ENCODE data around the gene VSTM2A. TPM values are rescaled to one million over a fixed set of nuclear protein-coding genes. Genes with fewer than 3 reads are reported as not detected.
"Not testable (repeated sequence)": the region's sequence is repeated elsewhere in the genome, so short reads cannot be mapped to it uniquely, and the experiment has no call there.

Gene VSTM2A
- polyA plus RNA-seq, result not detected

- Mint-ChIP-seq H3K4me3 (peak within 1 kb of the TSS in 1 of 5 donors; percentile 20), H3K27me3 (ENCODE audit: low read depth in 3 of 3) (peaks cover 2 to 20% (median 15%) of the 10 kb centered on the region in 3 donors), H3K36me3 (peaks cover 0 to 19% (median 5%) of the 10 kb centered on the region in 3 donors), H3K27ac (peak within 1 kb of the TSS in 1 of 6 donors; percentile 64), H3K9me3 (peaks cover 18 to 48% (median 26%) of the 10 kb centered on the region in 6 donors), H3K4me1 (no peaks in the 10 kb centered on the region)
- no peak for DNase-seq
Measured at GRCh38 chr7:54541669-54542625, at the start of gene VSTM2A. TSS of gene VSTM2A (plus strand) at chr7:54542375. CDS start at chr7:54542731, 356 bp downstream.

DNA sequence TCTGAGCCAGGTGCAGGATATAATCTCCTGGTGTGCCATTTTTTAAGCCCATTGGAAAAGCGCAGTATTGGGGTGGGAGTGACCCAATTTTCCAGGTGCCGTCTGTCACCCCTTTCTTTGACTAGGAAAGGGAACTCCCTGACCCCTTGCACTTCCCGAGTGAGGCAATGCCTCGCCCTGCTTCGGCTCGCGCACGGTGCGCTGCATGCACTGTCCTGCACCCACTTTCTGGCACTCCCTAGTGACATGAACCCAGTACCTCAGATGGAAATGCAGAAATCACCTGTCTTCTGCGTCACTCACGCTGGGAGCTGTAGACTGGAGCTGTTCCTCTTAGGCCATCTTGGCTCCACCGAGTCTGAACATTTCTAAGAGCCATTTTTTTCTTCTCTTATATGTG is 37.6 kb upstream of the VSTM2A start:
- H3K27me3 Mint-ChIP-seq (ENCODE audit: low read depth in 3 of 3); H3K4me3 Mint-ChIP-seq; DNase-seq; H3K27ac Mint-ChIP-seq; H3K36me3 Mint-ChIP-seq; H3K4me1 Mint-ChIP-seq: not testable (repeated sequence)
- H3K9me3 Mint-ChIP-seq, result peaks cover 4 to 41% (median 25%) of the 10 kb centered on the region in 6 donors

DNA sequence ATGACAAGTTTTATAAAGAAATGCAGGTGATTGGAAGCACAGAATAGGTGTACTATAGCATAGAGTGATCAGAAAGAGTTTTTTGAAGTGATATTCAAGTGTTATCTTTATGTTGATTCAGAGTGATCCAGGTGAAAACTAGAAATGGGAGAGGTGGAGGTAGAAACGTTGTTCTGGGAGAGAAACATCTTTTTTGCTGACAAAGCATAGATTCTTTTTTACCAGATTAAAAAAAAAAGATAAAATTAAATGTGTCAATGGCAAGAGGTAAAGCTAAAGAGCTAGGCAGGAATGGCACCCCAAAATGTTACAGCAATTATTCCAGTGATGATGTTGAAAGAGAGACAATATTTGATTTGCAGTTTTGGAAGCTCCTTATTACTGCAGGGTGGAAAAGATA is 12.6 kb upstream of the VSTM2A start:
- Mint-ChIP-seq H3K27ac (no peak overlapping the region), H3K4me1 (no peaks in the 10 kb centered on the region), H3K4me3 (no peak overlapping the region), H3K27me3 (ENCODE audit: low read depth in 3 of 3) (peaks cover 0 to 4% (median 1%) of the 10 kb centered on the region in 3 donors), H3K9me3 (peaks cover 14 to 59% (median 25%) of the 10 kb centered on the region in 6 donors), H3K36me3 (peaks cover 0 to 7% (median 4%) of the 10 kb centered on the region in 3 donors)
- DNase-seq, result no peak

DNA sequence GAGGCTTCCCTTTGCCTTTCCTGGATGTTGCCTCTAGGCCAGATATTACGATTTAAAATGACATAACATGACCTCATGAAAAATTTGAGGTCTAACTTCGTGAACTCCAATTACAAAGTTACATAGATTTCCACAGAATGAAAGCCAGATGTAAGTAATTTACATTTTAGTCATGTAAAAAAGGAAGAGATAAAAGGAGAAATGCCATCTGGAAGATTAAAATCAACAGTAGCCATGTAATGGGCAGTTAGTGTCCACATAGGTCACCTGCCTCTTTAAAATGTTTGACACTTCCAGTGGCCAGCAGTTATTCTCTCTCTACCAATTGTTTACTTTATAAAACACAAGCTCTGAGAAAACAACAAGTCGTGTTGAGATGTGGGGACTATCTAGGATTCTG is 4.1 kb upstream of the VSTM2A start:
- Mint-ChIP-seq H3K27ac (no peak overlapping the region), H3K27me3 (ENCODE audit: low read depth in 3 of 3) (peaks cover 0 to 9% (median 0%) of the 10 kb centered on the region in 3 donors), H3K4me1 (no peaks in the 10 kb centered on the region), H3K36me3 (peaks cover 0 to 11% (median 5%) of the 10 kb centered on the region in 3 donors), H3K9me3 (peaks cover 9 to 53% (median 22%) of the 10 kb centered on the region in 6 donors), H3K4me3 (no peak overlapping the region)
- DNase-seq, result no peak

- H3K9me3 Mint-ChIP-seq, result peaks cover 17 to 42% (median 26%) of the 10 kb centered on the region in 6 donors
- H3K4me1 Mint-ChIP-seq, result no peaks in the 10 kb centered on the region
- H3K4me3 Mint-ChIP-seq, result no peak overlapping the region
- no peak overlapping the region for H3K27ac Mint-ChIP-seq
- peaks cover 2 to 20% (median 15%) of the 10 kb centered on the region in 3 donors for H3K27me3 Mint-ChIP-seq (ENCODE audit: low read depth in 3 of 3)
- H3K36me3 Mint-ChIP-seq, result peaks cover 0 to 19% (median 5%) of the 10 kb centered on the region in 3 donors
- no peak for DNase-seq
Measured at GRCh38 chr7:54543051-54543488, 895 bp downstream of the VSTM2A start.

DNA sequence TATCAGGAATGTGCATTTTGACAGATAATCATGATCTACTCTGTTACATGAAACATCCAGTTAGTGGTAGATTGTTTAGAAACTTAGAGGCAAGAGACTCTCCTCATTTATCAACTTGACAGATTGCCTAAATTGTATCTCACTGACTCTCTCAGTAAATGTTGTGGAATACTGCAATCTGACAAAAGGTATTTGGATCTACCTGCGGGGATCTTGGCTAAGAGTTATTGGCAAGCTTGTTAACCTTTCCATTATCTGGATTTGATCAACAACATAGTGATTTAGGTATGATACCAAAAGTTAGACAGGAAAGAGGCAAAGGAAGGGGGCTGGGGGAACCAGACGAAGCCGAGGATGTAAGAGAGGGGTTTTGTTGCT is 2.0 kb downstream of the VSTM2A start:
- Mint-ChIP-seq H3K4me3 (no peak overlapping the region), H3K36me3 (peaks cover 0 to 19% (median 5%) of the 10 kb centered on the region in 3 donors), H3K9me3 (peaks cover 18 to 43% (median 25%) of the 10 kb centered on the region in 6 donors), H3K27me3 (ENCODE audit: low read depth in 3 of 3) (peaks cover 2 to 20% (median 15%) of the 10 kb centered on the region in 3 donors), H3K27ac (no peak overlapping the region), H3K4me1 (no peaks in the 10 kb centered on the region)
- DNase-seq, result no peak

DNA sequence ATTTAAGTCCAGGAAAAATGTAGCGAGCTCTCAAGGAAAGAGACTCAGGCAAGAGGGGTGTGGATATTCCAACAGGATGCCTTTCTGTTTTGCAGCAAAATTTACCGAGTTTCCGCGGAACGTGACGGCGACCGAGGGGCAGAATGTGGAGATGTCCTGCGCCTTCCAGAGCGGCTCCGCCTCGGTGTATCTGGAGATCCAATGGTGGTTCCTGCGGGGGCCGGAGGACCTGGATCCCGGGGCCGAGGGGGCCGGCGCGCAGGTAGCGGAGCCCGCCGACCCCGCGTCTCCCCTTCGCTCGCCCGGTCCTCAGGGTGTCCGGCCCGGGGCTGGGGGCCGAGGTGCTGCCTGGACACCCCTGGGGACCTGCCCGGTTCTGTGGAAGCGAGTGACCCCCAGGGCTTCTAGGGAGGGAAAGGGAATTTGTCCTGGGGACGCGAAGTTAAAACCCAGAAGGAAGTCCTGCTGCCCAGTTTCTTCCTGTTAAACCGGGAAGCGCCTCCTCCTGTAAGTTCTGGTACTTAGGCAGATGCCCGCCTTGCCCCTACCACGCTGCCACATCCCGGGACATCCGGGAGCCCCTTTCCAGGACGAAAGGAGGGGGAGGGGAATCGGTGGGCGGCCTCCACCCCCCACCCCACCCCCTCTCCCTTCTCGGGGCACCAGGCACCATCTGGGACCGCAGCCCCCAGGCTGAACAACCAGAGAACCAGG is 2.5 kb downstream of the VSTM2A start:
- Mint-ChIP-seq H3K9me3 (peaks cover 18 to 37% (median 25%) of the 10 kb centered on the region in 6 donors), H3K4me3 (no peak overlapping the region), H3K27ac (no peak overlapping the region), H3K27me3 (ENCODE audit: low read depth in 3 of 3) (peaks cover 2 to 20% (median 15%) of the 10 kb centered on the region in 3 donors), H3K4me1 (no peaks in the 10 kb centered on the region), H3K36me3 (peaks cover 0 to 19% (median 5%) of the 10 kb centered on the region in 3 donors)
- no peak for DNase-seq

GRCh38 chr7:54545241-54545563 is 3.0 kb downstream of the VSTM2A start:
- Mint-ChIP-seq H3K27me3 (ENCODE audit: low read depth in 3 of 3) (peaks cover 2 to 20% (median 15%) of the 10 kb centered on the region in 3 donors), H3K27ac (no peak overlapping the region), H3K36me3 (peaks cover 0 to 19% (median 5%) of the 10 kb centered on the region in 3 donors), H3K4me1 (no peaks in the 10 kb centered on the region), H3K4me3 (no peak overlapping the region), H3K9me3 (peaks cover 16 to 33% (median 25%) of the 10 kb centered on the region in 6 donors)
- DNase-seq, result no peak

DNA sequence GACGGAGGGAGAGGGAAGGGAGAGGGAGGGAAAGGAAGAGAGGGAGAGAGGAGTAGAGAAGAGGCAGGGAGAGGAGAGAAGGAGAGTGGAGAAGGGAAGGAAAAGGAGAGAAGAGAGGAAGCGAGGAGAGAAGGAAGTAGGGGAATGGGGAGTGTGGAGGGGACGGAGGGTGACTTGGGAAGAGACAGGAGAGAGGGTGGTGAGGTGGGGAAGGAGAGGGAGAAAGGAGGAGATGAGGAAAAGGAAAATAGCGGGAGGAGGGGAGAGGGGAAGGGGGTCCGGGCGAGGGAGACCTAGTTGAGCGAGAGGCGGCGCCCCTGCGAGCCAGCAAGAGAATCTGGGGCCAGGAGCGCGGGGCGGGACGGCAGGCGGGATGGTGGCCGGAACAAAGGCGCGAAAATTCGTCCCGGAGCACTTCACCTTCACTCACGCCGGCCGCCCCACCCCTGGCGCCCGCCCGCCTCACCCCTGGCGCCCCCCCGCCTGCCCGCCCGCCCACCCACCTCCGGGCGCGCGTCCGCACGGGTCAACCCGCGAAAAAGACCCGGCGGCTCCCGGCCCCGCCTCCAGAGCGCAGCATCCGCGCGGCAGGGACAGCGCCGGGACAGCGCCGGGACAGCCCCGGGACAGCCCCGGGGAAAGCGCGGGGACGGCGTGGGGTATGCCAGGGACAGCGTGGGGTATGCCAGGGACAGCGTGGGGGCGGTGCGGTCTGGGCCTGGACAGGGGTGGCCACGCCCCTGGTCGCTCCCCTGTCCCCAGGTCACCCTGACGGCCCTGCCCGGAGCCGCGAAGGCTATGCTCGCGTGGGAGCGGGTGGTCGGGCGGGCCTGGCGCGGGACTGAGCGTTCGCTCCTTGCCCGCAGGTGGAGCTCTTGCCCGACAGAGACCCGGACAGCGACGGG is 4.2 kb downstream of the VSTM2A start:
- Mint-ChIP-seq H3K9me3 (peaks cover 16 to 30% (median 23%) of the 10 kb centered on the region in 6 donors), H3K27ac (no peak overlapping the region), H3K4me3 (no peak overlapping the region), H3K27me3 (ENCODE audit: low read depth in 3 of 3) (peaks cover 2 to 19% (median 15%) of the 10 kb centered on the region in 3 donors), H3K36me3 (peaks cover 0 to 17% (median 5%) of the 10 kb centered on the region in 3 donors), H3K4me1 (no peaks in the 10 kb centered on the region)
- DNase-seq, result no peak

DNA sequence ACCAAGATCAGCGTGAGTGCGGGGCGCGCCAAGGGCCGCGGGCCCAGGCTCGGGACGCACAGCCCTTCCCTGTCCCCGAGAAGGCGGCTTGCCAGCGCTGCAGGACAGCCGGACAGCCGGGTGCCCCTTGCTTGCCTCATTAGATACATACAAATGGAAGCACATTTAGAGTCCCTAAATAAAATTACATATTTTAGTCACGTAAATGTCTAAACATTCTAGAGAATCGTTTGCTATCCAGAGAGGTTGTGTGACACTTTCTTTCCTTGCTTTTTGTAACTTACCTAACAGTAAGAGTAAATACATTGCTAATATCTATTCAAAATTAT is 4.8 kb downstream of the VSTM2A start:
- H3K4me1 Mint-ChIP-seq, result no peaks in the 10 kb centered on the region
- no peak overlapping the region for H3K4me3 Mint-ChIP-seq
- no peak for DNase-seq
- H3K36me3 Mint-ChIP-seq, result peaks cover 0 to 12% (median 5%) of the 10 kb centered on the region in 3 donors
- H3K9me3 Mint-ChIP-seq, result peaks cover 12 to 25% (median 18%) of the 10 kb centered on the region in 6 donors
- H3K27ac Mint-ChIP-seq, result no peak overlapping the region
- peaks cover 2 to 15% (median 15%) of the 10 kb centered on the region in 3 donors for H3K27me3 Mint-ChIP-seq (ENCODE audit: low read depth in 3 of 3)

GRCh38 chr7:54550471-54550870 is 8.3 kb downstream of the VSTM2A start:
- peaks cover 0 to 25% (median 8%) of the 10 kb centered on the region in 6 donors for H3K9me3 Mint-ChIP-seq
- H3K27ac Mint-ChIP-seq, result no peak overlapping the region
- peaks cover 0 to 5% (median 0%) of the 10 kb centered on the region in 3 donors for H3K27me3 Mint-ChIP-seq (ENCODE audit: low read depth in 3 of 3)
- DNase-seq, result no peak
- H3K4me1 Mint-ChIP-seq, result no peaks in the 10 kb centered on the region
- H3K36me3 Mint-ChIP-seq, result no peaks in the 10 kb centered on the region
- no peak overlapping the region for H3K4me3 Mint-ChIP-seq

DNA sequence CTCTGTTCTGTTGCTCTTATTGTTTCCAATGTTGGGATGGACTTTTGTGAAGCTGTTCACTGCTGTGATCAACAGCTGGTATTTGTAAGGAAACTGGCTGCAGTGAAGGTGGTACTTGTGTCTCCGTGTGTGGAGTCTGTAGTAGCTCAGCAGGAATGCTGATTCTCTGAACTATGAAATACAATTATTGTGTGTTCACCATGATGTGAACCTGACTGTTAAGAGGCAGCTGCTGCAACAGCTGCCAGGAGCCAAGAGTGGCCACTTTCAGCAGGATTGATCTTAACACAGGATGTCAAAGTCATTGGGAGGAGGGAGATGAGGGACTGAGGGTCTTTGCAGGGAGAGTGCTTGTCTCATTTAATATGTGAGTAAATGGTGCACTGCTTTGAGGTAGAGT is 13.9 kb downstream of the VSTM2A start:
- H3K9me3 Mint-ChIP-seq, result peaks cover 3 to 30% (median 10%) of the 10 kb centered on the region in 6 donors
- no peak for DNase-seq
- no peak overlapping the region for H3K27ac Mint-ChIP-seq
- H3K4me3 Mint-ChIP-seq, result no peak overlapping the region
- H3K36me3 Mint-ChIP-seq, result no peaks in the 10 kb centered on the region
- no peaks in the 10 kb centered on the region for H3K27me3 Mint-ChIP-seq (ENCODE audit: low read depth in 3 of 3)
- no peaks in the 10 kb centered on the region for H3K4me1 Mint-ChIP-seq

DNA sequence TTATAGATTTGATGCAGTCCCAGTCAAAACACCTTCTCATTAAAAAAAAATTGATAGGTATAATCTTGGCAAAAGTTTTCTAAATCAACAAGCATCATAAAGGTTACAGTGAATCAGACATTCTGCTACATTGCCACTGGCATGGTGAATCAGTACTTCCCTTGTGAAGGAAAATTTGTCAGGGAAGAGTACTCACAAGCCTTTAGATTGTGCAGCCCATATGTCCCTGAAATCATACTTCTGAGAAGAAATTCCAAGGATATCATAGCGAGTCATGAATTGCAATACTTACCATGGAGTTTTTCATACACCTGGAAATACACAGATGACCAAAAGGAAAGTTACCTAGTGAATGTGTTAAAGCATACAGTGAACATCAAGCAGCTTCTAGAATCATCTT is 17.2 kb downstream of the VSTM2A start:
- Mint-ChIP-seq H3K9me3 (peaks cover 4 to 36% (median 12%) of the 10 kb centered on the region in 6 donors), H3K4me3 (no peak overlapping the region), H3K27ac (no peak overlapping the region), H3K27me3 (ENCODE audit: low read depth in 3 of 3) (no peaks in the 10 kb centered on the region), H3K4me1 (no peaks in the 10 kb centered on the region), H3K36me3 (no peaks in the 10 kb centered on the region)
- no peak for DNase-seq
